GM12874 (cell line): ENCODE measurements around the gene RAPGEF4.

Experiments
- TF ChIP-seq, protein P1 (sequence below): IDR thresholded peaks from 2 replicates; pipeline ENCODE4 v1.5.1; 2011; ENCODE audit warnings: low read depth, mild to moderate bottlenecking, control low read depth, low read length, moderate library complexity; ENCODE audit not compliant: insufficient read depth

Gene RAPGEF4

DNA sequence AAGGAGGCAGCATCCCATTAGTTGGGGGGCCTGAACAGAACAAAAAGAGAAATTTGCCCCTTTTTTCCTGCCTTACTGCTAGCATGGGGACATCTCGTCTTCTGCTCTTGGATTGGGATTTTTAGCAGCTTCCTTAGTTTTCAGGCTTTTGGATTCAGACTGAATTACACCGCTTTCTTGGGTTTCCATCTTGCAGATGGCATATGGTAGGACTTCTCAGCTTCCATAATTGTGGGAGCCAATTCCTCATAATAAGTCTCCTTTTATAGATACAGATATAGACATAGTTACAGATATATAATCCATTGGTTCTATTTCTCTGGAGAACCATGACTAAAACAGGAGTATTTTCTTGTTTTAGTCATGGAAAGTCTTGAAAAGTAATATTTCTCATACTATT is 5.2 kb upstream of the RAPGEF4 start:
- TF ChIP-seq, protein P1, sequence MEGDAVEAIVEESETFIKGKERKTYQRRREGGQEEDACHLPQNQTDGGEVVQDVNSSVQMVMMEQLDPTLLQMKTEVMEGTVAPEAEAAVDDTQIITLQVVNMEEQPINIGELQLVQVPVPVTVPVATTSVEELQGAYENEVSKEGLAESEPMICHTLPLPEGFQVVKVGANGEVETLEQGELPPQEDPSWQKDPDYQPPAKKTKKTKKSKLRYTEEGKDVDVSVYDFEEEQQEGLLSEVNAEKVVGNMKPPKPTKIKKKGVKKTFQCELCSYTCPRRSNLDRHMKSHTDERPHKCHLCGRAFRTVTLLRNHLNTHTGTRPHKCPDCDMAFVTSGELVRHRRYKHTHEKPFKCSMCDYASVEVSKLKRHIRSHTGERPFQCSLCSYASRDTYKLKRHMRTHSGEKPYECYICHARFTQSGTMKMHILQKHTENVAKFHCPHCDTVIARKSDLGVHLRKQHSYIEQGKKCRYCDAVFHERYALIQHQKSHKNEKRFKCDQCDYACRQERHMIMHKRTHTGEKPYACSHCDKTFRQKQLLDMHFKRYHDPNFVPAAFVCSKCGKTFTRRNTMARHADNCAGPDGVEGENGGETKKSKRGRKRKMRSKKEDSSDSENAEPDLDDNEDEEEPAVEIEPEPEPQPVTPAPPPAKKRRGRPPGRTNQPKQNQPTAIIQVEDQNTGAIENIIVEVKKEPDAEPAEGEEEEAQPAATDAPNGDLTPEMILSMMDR = no peak

DNA sequence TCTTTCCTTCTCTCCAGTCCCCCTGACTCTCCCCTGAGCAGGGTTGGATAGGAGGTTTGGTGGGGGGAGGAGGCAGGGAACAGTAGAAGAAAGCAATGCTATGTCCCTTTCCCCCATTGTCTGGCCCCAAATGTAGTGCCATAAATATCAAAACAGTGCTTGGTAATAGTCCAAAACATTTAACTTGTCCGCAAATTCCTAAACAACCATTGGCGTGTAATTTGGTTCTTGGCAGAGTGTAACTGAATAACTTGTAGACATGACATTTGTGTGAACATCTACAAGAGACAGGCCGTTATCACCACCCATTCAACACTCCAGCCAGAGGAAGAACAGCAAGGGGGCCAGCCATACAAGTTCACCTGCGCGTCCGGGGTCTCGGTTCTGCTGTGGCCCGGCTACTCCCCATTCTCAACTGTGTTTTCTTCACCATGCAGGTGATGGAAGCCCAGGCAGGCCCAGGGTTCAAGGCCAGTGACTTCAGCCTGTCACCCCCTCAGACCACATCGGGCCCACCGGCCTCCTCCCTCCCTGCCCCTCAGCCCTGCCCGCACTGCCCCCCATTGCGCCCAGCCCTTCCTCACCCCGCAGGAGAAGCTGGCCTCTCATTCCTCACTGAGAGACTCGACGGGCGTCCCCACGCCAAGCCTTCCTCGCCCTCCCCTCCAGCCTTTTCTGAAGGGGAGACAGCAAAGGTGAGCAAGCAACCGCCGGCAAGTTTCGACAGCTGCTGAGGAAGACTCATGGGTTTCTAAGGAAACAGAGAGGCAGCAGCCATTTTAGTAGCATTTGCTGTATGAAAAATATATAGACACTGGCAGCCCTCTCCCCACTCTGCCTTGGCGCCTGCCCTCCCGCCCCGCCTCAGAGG is 699 bp upstream of the RAPGEF4 start:
- TF ChIP-seq, protein P1 = no peak

DNA sequence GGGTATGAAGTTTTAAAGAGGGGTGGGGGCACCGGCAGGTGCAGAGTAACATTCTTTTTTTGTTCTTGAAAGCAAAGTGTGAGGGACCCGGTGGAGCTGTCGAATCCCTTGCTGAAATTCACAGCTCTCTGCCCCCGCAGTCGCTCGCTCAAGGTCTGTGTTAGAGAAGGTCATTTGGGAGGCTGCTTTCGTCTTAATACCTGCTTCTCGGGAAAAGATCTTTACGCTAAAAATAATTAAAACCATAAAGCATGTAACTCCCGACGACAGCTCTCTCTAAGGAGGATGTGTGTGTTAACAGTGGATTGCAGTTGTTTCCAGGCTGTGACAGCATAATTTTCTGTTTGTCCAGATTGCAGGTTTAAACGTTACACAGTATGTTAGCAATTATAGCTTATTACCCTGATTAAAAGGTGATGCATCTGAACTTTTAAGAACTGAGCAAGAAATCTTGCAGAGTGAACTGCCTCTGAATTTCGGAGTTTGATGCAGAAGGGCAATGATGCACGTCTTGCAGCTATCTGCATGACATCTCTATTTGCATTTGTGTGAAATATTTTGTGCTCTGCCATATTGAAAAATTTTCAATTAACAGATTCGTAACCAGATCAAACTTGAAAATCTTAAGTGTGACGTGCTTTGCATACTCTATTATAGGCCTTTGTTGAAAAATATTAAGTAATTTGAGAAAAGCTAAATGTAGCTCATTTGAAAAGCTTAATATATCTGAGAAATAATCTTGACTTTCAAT is 954 bp downstream of the RAPGEF4 start:
- TF ChIP-seq, protein P1 = no peak

DNA sequence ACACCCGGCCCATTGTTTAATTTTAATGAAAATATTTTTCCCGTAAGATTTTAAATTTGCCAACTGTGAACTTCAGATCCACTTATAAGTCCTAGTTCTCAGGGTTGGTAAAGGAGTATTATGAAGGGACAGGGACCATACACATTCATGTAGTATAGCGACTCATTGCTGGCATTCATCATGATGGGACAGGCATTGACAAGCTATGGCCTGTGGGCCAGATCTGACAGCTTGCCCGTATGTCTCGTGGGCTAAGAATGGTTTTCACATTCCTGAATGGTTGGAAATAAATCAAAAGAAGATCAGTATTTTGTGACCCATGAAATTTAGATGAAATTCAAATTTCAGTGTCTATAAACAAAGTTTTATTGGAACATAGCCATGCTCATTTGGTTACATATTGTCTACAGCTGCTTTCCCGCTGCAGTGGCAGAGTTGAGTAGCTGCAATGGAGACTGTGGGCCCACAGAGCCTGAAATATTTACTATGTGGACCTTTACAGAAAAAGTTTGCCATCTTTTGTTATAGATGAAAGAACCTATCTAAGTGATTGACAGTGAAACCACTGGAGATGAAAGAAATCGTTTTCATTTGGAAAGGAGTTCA is 4.1 kb downstream of the RAPGEF4 start:
- TF ChIP-seq, protein P1 = no peak

DNA sequence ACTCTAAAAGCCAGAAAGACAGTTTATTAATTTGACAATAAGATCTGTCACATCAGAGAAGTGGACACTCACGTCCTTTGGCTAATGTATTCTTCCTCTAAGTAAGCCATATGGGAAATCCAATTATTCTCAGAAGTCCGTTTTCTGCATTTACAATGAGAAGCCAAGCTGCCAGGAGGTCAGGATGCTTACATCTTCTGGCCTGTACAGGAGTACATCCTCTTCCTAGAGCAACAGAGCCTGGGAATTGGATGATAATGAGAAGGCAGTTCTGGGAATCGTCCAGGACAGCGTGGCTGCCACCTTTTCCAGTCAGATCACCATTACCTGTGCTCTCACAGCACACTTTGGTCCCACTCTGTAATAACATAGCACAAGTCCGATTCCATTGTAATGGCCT is 5.2 kb downstream of the RAPGEF4 start:
- TF ChIP-seq, protein P1 = no peak

DNA sequence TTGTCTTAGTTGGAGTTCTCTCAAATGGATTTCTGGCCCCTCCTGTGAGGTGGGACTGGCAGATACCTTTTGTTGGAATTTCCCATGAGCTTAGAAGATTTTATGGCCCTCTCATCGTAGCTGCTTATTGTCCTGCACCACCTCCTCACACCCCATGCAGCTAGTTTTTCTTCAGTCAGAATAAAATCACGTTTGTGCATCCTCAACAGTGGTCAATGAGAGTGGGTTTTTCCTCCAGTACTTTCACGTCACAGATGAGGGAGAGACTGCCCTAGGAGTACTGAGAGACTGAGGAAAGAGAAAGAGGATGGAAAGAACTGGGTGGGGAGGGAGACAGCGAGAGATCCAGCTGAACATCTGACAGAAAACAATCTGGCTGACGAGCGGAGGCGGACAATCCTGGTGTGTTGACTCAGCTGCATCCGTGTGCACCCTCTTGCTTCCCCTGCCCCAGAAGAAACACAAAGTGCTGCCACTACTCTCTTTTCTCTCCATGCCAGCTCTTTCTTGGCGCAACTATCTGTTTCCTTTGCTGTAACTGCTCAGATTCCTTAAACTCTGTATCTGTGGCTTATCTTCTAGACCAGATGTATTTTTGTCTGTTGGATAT is 7.4 kb downstream of the RAPGEF4 start:
- TF ChIP-seq, protein P1 = no peak

DNA sequence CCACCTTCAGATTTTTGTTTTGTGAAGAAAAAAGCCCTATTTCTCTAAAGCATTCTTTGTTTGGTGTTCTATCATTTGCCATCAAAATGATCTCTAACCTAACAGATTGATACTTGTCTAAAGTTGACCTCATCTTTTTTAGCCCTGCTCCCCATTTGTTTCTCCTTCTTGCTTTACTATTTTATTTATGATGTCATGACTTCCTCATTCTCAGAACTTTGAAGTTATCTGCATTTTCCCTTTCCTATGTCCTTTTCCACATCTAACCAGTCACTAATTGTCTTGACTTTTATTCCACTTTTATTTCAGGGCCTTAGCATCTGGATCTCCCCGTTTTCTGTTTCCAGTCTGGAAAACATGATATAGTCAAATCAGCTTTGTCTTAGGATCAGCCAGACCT is 8.3 kb downstream of the RAPGEF4 start:
- TF ChIP-seq, protein P1 = no peak
